RWPE1 (cell line): ENCODE data around the gene MMD.

Experiments
- CTCF ChIA-PET: fragments of 350-600 bp; sonication (Branson Sonifier 250); formaldehyde crosslinking; extraction: SDS; loops from one replicate; lab custom pipeline; 2021; lab: Yijun Ruan, JAX
- POLR2A ChIA-PET: fragments of 400-600 bp; formaldehyde crosslinking; extraction: SDS; loops from one replicate; lab custom pipeline; 2020; ENCODE audit warnings: antibody characterized with exemption; ENCODE audit not compliant: low non-redundant PET; lab: Yijun Ruan, JAX
- DNase-seq: peaks from one replicate; pipeline ENCODE4 v3.0.0; 2012; ENCODE audit warnings: low spot score
- H3K27ac ChIP-seq: fragments of 450-650 bp; 2 replicates; pipeline ENCODE4 v1.5.1; 2017
- CTCF ChIP-seq: fragments of 450-650 bp; conservative IDR thresholded peaks from 2 replicates; pipeline ENCODE4 v1.5.1; 2017; ENCODE audit warnings: low read depth, mild to moderate bottlenecking

The MMD gene

GRCh38 chr17:55388842-55389241 is 32.8 kb downstream of the MMD start:
- no peak overlapping the region for H3K27ac ChIP-seq
- ChIA-PET POLR2A (no interaction called here), CTCF (interaction anchor here (0.5 to 0.6 kb wide), 3 partner anchors 124 to 1166 kb away, joined by 3 read pairs; no protein-coding TSS in a partner anchor)
- no peak for DNase-seq
- TF ChIP-seq CTCF = no peak

GRCh38 chr17:55386796-55387332 is 34.8 kb downstream of the MMD start:
- ChIA-PET POLR2A (no interaction called here), CTCF (interaction anchor here (0.6 kb wide), 1 partner anchor 28 kb away, joined by 3 read pairs; no protein-coding TSS in a partner anchor)
- DNase-seq = no peak
- no peak for TF ChIP-seq CTCF
- H3K27ac ChIP-seq = no peak overlapping the region

- no peak for TF ChIP-seq CTCF
- CTCF ChIA-PET = no interaction called here
- DNase-seq = no peak
- POLR2A ChIA-PET = no interaction called here
- no peak overlapping the region for H3K27ac ChIP-seq
Observed at GRCh38 chr17:55384643-55385232, 36.9 kb downstream of the MMD start.

DNA sequence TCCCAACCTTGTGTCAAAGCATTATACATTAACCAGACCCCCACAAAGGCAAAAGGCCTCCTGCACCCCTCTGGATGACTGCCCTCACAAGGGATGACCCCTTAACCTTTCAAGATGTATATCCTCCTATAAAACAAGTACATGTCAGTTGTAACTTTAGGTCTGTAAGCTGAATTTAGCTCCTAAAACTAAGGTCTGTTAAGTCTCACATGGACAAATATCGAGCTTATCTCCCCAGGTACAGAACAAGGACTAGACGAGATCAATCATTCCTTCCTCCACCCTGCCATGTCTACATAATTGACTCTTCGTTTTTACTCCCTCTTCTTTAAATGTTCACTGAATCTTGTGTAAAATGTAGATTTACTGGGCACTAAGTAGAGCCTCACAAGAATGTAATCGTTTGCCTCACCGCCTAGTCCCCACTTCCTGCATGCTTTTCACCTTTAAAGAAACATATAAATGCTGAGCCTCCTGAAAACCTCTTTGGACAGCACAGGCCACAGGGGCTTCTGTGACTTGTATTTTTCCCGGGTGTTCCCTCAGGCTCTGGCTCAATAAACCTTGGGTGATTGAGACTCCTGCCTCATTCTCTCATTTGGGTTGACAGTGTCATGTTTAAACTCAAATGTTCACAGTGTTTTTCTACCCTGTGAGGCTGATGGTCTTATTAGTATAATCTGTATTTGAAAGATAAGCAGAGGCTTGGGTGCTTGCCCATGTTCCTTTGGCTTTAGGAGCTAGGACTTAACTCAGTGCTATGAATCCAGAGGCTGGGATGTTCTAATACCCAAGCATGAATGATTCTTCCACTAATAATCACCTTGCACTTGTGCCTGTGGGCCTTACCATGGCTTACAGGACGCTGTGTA is 37.6 kb downstream of the MMD start:
- ChIA-PET POLR2A (no interaction called here), CTCF (interaction anchor here (0.6 kb wide), 2 partner anchors 181 to 847 kb away, joined by 4 read pairs; no protein-coding TSS in a partner anchor)
- no peak for DNase-seq
- H3K27ac ChIP-seq = no peak overlapping the region
- TF ChIP-seq CTCF = no peak

DNA sequence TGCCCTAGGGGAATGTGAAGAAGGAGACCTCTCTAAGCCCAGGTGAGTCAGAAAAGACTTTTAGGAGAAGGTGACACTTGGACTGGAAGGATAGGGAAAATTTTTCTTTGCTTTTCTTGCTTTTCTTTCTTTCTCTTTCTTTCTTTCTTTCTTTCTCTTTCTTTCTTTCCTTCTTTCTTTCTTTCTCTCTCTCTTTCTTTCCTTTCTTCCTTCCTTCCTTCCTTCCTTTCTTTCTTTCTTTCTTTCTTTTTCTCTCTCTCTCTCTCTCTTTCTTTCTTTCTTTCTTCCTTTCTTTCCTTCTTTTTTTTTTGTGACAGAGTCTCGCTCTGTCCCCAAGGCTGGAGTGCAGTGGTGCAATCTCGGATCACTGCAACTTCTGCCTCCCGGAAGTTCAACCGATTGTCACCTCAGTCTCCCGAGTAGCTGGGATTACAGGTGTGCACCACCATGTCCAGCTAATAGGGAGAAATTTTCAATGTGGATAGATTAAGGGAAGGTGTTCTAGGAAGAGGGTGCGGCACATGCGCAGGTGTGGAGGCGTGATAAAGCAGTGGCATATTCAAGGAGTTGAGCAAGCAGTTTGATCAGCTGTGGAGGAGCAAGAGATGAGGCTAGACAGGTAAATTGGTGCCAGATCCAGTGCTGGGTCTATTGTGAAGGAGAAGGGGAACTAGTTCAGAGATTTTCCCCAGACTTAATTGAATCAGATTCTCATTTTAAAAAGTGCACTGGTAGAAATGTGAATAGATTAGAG is 40.4 kb downstream of the MMD start:
- ChIA-PET POLR2A (no interaction called here), CTCF (no interaction called here)
- no peak overlapping the region for H3K27ac ChIP-seq
- no peak for DNase-seq
- TF ChIP-seq CTCF = no peak
